Uterus (tissue), 2 donors: Measurements from ENCODE around the gene CTSC.

Source experiments
- CTCF ChIP-seq, 4 experiments: fragments of 200-600 bp in 2 of 4; fragments of 450-650 bp in 2 of 4; sonication (generic) in 2 of 4; IDR thresholded peaks; one replicate each; pipeline ENCODE4 v1.5.1; 2016 to 2019; ENCODE audit warnings: antibody characterized with exemption in 4 of 4, mild to moderate bottlenecking in 2 of 4, moderate library complexity in 1 of 4
- POLR2A ChIP-seq, 2 donors: fragments of 450-650 bp; IDR thresholded peaks; one replicate each; pipeline ENCODE4 v1.6.1; 2016; ENCODE audit warnings: antibody characterized with exemption in 2 of 2, mild to moderate bottlenecking in 1 of 2, moderate library complexity in 1 of 2

DNA sequence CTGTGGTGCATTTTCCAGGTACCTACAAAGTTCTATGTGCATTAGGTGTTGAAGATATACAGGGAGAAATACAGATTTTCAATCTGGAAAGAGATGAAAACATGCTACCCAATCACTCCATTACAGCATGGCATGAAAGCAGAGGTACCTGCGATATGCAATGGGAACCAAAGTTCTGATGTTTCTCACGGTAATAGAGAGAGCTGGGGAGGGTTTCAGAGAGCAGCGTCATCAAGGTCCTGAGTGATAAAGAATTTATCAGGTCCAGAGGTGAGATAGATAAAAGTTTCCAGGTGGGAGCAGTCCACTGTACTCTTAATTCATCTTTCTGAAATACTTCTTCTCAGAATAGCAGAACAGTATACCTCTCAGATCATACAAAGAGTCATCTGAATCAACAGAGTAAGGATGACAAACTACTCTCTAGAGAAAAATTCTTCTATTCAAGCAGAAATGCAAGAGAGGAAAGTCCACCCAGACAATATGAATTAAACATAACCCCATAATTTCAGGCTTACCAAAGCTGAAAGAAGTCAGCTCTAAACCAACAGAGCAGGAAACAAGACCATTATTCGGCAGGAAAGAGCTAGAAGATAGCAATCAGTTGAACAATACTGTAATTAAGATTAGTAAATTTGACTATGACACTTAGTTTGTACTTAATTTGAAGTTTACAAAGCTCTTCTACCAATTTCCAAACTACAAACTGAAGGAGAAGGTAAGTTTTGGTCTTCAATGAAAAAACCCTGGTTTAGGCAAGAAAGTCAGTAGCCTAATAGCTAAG lies 12.8 kb downstream of the CTSC start:
- no peak for TF ChIP-seq POLR2A (IDR thresholded peaks at IDR 0.05)
- TF ChIP-seq CTCF (IDR thresholded peaks at IDR 0.05) = no peak
